ENCODE results near the gene DNTTIP2.

The DNTTIP2 gene

GRCh38 chr1:93817819-93818569 lies 61.0 kb downstream of the DNTTIP2 start:
- TF ChIP-seq CTCF (conservative IDR thresholded peaks at IDR 0.05; ENCODE audit: low read depth): no peak
- CTCF ChIA-PET: interaction anchor here (0.7 to 2.0 kb wide), 5 partner anchors 26 to 189 kb away, joined by 3 to 14 read pairs (median 4); no protein-coding TSS in a partner anchor
- POLR2A ChIA-PET (ENCODE audit: low non-redundant PET): no interaction called here
- no peak for DNase-seq (ENCODE audit: low spot score)
- peak overlapping the region; percentile 66 for H3K27ac ChIP-seq

- ChIA-PET POLR2A (ENCODE audit: low non-redundant PET) (interaction anchor here (1.2 kb wide), 1 partner anchor 138 kb away, joined by 5 read pairs; no protein-coding TSS in a partner anchor), CTCF (interaction anchor here (0.6 to 2.0 kb wide), 7 partner anchors 16 to 193 kb away, joined by 3 to 14 read pairs (median 4); no protein-coding TSS in a partner anchor)
- TF ChIP-seq CTCF (conservative IDR thresholded peaks at IDR 0.05; ENCODE audit: low read depth): no peak
- peak overlapping the region; percentile 66 for H3K27ac ChIP-seq
- DNase-seq (ENCODE audit: low spot score): no peak
Observed at GRCh38 chr1:93816970-93817678, 61.9 kb downstream of the DNTTIP2 start.
